GM18526 (cell line): ENCODE data around the gene WDR46.

ENCODE experiments used
- POLR2A ChIP-seq: IDR thresholded peaks from 3 replicates; pipeline ENCODE4 v1.6.1; 2011; ENCODE audit not compliant: insufficient read length; ENCODE audit errors: extremely low read depth

The WDR46 gene

DNA sequence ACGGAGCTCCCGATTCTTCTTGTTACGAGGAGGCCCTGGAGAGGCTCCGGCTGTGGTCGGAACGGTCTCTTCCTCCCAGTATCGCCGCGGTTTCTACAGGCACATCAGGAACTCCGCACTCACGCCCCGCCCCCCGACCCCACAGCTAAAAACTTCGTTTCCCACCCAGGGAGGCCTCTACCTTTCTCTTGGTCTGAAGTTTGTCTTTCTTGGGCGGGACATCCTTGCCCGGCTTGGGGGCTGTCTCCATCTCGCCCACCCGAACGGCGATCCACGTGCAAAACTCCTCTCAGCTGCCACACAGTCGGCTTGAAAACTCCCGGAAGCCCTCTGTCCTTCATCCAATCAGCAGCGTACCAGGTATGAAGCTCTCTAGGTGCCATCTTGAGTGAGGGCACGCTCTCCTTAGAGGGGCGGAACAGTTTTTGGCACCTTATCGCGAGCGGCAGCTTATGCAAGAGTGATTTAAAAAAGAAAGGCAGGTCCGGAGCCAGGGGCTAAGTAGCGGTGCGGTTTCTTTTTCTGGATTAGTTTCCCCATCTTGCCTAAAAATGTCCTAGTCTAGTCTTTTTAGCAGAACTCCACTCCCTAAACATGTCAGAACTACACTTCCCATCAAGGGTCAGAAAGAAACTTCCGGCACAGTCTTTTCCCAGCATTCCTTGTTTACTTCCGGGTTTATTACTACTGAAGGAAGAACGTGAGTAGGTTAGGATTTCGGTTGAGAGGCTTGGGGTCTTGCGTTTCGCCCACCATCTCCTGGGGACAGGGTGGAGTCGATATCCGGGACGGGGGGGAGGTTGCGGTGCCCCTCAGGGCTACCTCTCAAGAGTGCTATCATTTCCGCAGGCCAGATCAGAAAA lies at the start of gene WDR46, which contains the start of gene PFDN6:
WDR46 (minus strand) TSS at position 319 of the 863 bp plus-strand sequence; CDS start at position 250, 69 bp downstream.
PFDN6 (plus strand) TSS at position 681 of the 863 bp plus-strand sequence. CDS start 256 bp downstream, outside the sequence.
- peak; percentile 48 for TF ChIP-seq POLR2A

DNA sequence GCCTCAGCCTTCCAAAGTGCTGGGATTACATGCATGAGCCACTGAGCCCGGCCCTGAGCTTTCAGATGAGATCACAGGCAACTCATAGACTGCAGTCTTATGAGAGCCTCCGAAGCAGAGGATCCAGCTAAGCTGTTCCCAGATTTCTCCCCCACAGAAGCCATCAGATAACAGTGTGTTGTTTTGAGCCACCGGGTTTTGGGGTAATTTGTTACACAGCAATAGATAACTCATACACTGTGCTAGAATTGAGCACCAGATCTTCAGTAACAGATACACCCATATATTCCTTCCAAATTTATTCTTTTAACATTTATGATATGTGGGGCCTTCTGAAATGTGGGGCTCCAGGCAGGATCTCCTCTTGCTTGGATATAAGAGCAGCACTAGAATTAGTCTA lies 47.5 kb upstream of the WDR46 start:
- no peak for TF ChIP-seq POLR2A

DNA sequence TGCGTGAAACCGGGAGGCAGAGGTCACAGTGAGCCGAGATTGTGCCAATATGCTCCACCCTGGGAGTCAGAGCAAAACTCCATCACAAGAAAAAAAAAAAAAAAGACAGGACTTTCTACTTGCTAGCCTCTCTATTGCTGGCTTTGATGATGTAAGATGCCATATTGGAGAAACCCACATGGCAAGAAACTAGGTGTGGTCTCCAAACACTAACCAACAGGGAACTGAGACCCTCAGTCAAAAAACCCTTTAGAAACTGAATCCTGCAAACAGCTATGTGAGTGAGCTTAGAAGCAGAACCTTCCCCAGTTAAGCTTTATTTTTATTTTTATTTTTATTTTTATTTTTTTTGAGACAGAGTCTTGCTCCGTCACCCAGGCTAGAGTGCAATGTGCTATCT lies 46.9 kb upstream of the WDR46 start:
- TF ChIP-seq POLR2A = no peak

- TF ChIP-seq POLR2A = no peak
Measured at GRCh38 chr6:33333666-33334065, 44.6 kb upstream of the WDR46 start.

- TF ChIP-seq POLR2A = no peak
Measured at GRCh38 chr6:33330736-33331135, 41.7 kb upstream of the WDR46 start.

- TF ChIP-seq POLR2A = no peak
Measured at GRCh38 chr6:33329058-33329457, 40.0 kb upstream of the WDR46 start.

DNA sequence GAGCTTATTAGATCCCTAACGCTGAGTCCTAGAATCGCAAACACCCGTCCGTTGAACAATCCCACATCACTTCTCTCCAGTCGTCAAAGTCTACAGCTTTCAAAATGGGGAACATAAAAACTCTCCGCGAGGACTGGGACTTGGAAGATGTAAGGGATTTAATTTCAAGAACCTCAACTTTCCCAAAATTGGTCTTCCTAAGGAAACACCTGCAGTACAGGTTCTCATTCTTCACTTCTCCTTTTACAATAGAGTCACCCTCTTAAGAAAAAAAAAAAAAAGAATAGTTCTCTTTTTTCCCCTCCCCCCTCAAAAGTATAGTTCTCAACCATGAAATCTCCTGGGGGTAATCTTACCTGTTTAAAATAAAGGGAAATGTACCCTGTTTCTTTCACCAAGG lies 35.1 kb upstream of the WDR46 start:
- no peak for TF ChIP-seq POLR2A

DNA sequence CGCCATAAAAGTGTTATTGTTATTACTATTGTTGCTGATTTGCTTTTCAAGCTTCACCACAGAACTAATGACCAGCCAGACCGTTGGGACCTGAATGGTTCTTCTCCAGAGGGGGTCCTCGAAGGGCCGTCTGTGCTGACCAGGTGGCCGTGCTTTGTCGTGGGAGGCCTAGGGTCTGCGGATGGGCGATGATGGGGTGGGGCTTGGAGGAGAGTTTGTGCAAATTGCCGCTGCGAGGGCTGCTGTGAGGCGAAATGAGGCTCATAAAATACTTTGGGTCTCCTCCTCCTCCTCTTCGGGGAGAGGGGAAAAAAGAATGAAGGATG lies 34.5 kb upstream of the WDR46 start:
- no peak for TF ChIP-seq POLR2A

DNA sequence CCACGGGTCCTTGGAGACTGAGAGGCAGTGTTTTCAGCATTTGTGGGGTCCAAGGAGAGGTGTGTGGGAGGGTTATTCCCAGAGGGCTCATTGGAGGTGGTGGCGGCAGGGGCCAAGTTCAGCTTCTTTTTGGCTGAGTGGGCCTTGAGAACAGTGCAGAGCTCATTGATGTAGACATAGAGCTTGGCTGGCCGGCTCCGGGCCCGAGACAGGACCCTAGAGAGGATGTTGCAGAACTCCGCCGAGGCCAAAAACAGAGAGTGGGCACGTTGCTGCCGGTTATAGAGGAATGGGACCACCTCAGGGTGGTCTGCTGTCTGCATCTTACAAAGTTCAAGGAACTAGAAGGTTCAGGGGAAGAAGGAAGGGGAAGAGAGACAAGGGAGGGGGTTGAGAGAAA lies 32.2 kb upstream of the WDR46 start:
- TF ChIP-seq POLR2A = no peak

GRCh38 chr6:33320315-33321181 lies 31.5 kb upstream of the WDR46 start:
- TF ChIP-seq POLR2A = no peak

GRCh38 chr6:33319939-33320314 lies 30.9 kb upstream of the WDR46 start:
- TF ChIP-seq POLR2A = no peak

GRCh38 chr6:33318426-33319073 lies 29.5 kb upstream of the WDR46 start:
- no peak for TF ChIP-seq POLR2A

- peak; percentile 39 for TF ChIP-seq POLR2A
Measured at GRCh38 chr6:33317669-33318425, 28.8 kb upstream of the WDR46 start, which contains the start of gene ZBTB22. ZBTB22 (minus strand) TSS chr6:33317744; CDS start chr6:33316916, 828 bp downstream.

GRCh38 chr6:33317419-33317668 lies 28.3 kb upstream of the WDR46 start:
- TF ChIP-seq POLR2A = no peak
